ENCODE data around the gene PTGER3. TPM values are rescaled to one million over a fixed set of nuclear protein-coding genes. Genes with fewer than 3 reads are reported as not detected.

Gene PTGER3
- 3.9 and 4.2 TPM in 2 replicates for total RNA-seq

DNA sequence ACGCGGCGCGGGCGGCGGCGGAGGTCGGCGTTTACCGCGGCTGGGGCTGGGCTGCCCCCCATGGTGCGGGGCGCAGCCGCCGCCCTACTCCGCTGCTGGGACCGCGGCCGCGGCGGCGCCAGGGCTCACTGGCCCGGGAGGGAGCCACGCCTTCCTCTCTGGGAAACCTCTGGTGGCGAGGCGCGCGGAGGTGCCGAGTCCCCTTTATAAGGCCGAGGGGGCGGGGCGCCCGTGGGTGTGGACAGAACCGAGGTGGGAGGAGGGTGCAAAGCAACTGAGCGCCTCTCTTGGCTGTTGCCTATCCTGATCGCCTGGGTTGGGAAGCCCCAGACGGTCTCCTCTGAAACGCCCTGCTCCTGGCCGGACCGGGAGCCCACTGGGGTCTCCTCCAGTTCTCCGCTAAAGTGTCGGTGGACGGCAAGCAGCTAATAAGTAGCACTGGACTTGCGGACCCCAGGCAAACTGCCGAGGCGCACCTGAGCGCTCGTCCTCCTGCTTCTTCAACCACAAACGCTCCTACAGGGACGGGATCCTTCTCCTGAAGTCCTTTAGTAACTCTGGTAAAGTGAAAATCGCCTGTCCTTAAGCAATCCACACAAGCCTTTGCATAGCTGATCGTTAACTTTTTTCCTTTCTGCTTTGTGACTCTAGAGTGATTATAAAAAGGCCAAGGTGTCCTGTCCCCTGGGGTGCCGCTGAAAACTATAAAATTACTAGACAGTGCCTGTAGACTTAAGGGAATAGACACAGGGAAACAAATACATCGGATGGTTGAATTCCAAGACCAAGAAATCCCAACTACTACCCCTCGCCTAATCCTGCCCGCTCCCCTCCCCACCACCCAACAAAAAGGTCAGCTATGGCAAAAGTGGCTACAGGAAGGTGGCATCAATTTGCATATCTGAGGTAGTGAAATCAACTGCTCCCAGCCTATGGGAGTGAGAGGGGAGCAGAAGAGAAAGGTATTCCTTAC lies at the start of gene PTGER3:
PTGER3 (minus strand) TSS at position 182 of the 973 bp plus-strand sequence. CDS start 239 bp downstream, outside the sequence.
- intact Hi-C loops (cut with micrococcal nuclease), result loop anchor here (5.0 to 10.0 kb wide), 4 partner anchors 141 to 916 kb away; partner anchors contain the start of gene CTH

DNA sequence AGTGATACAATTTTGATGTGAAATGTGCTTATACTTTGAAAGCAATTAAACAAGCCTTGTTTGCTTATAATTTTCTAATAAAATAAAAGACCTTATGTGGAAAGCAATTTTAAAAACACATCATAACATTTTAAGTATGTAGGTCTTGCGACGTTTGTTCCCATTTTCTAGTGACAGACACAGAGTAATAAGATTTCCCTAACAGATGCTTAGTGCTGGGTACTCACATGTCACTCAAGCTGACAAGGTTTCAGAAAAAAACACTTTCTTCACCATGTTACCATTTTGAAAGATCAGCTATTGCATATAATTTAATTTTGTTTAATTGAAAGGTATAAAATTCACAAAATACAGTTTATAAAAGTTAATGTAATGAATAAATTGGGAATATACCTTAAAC lies 47.3 kb upstream of the PTGER3 start:
- intact Hi-C loops (cut with micrococcal nuclease), result no loop called here

DNA sequence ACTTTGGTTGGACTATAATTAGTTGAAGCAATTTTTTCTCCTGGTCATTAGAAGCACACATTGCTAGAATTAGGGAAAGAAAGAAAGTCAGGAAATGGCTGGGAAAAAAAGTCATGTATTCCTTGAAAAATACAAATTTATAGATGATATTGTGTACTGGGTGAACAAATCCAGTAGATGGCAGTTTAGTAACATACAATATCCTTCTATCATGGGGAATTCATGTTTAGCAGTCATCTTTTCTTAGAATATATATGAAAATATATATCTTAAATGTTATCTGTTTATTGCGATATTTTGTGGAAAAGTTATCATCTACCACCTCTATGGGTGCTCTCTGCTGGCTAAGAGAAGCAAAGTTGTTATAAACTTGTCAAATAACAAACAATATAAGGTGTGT lies 46.3 kb upstream of the PTGER3 start:
- intact Hi-C loops (cut with micrococcal nuclease), result no loop called here

DNA sequence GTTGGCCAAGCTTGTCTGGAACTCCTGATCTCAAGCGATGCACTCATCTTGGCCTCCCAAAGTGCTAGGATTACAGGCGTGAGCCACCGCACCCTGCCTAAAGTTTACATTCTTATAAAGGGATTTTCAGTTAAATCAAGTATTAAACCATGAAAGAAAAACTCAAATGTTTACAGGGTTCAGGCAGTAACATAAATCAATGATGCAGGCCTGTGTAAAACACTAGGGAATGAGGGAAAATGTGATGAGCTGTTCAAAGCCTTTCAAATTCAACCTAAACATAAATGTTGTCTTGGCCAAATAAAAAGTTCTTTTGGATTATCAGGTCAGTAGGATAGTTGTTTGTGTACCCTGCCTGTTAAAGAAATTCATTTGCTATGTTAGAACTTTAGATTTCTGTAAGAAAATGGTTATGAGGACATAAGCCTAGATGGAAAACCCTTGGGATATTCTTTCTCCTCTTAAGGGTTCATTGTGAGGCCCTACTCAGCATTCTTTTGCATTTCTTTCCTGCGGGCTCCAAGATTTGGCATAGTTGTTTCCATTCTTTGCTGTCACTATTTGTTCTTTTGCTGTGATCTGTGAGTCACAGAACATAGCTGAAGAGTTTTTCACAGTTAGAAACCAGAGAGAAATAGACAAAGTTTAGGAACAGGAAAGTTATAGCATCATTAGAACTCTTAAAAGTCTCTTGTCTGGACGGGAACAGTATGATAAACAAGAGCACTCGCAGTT lies 42.1 kb upstream of the PTGER3 start:
- intact Hi-C loops (cut with micrococcal nuclease), result no loop called here

DNA sequence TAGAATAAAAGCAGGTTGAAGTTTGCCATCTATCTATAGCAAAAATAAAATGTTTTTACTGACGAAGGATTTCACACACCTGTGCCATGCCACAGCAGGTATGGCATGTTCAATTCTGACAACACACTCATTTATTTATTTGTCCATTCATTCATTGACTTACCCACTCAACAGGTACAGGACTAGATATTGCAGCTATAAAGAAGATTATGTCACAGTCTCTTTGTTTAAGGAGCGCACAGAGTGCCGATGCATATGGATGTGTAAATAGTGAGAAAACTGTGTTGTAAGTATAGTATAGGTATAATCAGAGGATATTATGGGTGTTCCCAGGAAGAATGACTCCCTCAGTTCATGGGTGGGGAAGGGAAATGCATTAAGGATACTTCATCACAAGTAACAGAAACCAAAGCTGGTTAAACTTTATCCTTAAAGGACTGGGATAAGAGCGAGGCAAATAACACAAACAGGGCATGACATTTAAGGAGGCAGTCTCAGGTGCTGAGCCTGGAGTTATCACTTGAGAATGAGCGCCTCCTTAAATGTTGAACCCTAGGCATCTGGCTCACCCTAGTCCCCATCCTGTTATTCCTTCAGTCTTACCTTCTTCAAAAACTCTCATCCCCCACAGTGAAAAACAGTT lies 41.1 kb upstream of the PTGER3 start:
- intact Hi-C loops (cut with micrococcal nuclease), result no loop called here

DNA sequence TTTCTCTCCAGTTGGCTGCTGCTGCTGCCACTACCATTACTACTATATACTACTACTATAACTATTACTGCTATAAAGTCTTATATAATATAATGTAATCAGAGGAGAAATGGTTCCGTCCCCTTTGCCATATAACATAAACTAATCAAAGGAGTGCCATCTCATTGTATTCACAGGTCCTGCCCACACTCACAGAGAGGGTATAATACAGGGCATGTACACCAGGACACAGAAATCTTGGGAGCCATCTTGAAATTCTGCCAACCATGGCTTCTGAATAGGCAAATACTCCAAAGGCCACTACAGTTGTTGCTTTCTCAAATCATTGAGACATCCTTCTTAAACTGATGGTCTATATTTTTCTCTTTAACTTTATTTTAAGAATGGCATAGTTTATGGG lies 40.1 kb upstream of the PTGER3 start:
- intact Hi-C loops (cut with micrococcal nuclease), result no loop called here

DNA sequence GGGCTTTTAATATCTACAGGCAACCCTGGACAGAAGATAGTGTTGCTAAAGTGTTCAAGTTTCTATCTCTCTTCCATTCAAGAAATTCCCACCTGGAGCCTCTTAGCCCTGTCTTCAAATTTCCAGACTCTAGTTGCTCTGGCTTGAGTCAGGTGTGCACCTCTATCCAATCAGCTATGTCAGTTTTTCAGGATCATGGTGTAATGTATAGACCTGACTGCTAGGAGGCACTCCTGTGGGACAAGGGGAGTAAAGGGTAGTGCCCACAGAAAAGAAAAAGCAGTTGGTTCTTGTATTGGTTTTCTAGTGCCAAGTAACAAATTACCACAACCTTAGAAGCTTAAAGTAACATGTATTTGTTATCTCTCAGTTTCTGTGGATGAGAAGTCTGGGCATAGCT lies 39.4 kb upstream of the PTGER3 start:
- intact Hi-C loops (cut with micrococcal nuclease), result no loop called here

DNA sequence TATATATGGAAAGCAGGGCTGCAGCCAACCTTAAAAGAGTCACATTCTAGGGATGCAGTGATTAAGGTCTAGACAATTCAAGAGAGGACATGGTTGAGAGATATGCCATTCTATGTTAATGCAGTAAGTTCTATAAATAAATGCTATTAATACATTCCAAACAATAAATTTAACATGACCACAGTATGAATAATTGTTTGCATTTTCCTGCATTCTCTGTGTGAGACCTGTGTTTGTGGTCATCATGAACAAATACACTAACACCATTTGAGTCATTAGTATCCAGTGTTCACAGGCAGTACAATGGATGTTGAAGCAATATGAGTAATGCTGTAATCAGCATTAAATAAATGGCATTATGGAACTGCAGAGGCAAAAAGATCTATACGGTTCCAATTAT lies 38.7 kb upstream of the PTGER3 start:
- intact Hi-C loops (cut with micrococcal nuclease), result no loop called here

DNA sequence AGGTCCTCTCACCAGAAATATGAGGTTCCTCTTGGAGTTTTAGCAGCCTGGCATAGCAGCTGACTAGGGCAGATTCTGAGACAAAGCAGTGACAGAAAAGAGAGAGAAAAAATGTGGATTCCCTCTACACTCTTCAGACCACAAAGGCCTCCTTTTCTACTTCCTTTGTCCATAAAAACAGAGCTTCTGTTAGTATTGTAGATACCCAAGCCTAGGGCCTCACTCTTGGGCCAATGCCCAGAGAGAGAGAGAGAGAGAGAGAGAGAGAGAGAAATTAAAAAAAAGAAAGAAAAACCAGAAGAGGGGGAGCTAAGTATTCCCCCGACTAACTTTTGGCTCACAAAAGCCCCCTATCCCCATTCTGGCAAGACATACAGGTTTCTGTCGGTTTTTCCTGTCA lies 35.7 kb upstream of the PTGER3 start:
- intact Hi-C loops (cut with micrococcal nuclease), result no loop called here

DNA sequence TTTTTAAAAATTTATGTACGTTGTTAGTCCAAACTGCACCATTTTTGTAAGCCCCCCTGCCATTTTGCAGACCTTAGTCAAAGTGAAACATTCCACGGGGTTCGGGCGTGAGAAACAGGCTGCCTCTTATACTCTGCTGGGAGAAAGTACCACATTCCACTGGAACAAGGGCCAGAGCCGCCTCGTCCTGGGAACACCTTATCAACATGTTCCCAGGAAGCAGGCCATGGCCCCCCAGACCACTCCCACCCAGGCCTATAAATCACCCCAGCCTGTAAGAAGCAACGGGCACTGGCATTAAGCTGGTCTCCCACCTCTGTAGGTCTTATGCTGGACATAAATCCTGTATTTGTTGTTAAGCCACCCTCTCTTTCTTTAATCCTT lies 34.1 kb upstream of the PTGER3 start:
- intact Hi-C loops (cut with micrococcal nuclease), result loop anchor here (1.0 to 2.0 kb wide), 5 partner anchors 31 to 876 kb away; partner anchors contain the start of genes ANKRD13C, CTH, LRRC40 and SRSF11

DNA sequence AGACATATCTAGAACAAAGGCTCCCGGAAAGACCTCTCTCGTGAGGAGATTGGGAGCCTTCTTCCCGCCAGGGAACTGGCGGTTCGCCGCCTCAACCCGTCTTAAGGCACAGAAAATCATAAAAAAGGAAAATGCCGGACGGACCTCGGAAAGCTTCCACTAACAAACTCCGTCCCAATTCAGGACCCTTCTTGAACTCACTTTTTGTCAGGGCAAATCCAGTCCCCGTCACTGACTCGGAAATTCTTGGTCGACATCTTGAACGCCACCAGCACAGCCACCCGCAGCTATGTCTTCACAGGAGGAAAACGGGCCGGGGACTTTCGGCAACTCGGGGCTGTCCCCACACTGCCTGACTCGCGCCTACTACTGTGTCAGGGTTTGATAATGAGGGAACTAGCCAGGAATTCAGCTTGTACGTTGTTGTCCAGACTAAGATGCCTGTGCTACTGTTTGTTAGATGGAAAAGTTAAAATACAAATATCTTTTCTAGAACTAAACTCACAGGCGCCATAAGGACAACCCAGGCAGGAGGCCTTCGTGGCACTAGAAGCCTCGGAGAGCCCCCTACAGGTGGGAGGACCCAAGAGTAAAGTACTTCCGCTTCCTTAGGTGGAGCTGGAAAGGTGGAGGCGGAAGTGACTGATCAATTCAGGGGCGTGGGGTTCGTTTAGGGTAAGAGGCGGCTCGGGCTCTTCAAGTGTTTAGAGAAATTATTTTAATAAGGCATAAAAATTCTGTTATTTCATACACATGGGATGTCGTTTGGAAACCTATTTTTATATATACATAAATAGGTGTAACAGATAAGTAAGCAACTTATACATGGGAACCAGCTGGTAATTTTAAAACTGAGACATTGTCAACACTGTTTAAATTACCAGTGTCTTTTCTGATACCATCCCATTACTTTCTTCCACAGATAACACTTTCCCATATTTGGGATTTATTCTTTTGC lies 33.4 kb upstream of the PTGER3 start, which contains the start of gene ZRANB2:
ZRANB2 (minus strand) TSS at position 297 of the 958 bp plus-strand sequence; CDS start at position 257, 40 bp downstream.
- intact Hi-C loops (cut with micrococcal nuclease), result loop anchor here (1.0 to 2.0 kb wide), 6 partner anchors 13 to 876 kb away; partner anchors contain the start of genes ANKRD13C, CTH, LRRC40 and SRSF11

DNA sequence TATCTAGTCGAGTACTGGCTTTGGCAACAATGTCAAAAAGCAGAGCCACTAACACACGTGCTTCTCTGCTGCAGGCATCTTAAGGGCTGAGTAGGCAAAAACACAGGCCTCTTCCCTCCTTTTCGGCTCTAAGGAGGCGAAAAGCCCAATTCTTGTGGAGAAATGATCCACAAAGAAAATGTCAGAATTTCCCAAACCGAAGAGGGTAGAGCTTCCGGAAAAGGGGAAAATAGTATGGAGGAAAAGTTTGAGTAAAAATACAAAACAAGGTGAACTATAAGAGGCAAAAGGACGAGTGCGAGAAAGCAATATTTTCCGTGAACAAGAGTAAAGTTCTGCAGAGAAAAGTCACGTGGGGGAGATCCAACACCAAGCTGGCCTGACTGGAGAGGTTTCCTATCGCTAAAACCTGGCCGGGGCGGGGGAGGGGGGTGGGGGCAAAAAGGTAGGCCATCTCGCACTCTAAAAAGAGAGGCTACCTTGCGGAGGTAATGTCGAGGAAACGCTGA lies 32.7 kb upstream of the PTGER3 start:
- intact Hi-C loops (cut with micrococcal nuclease), result loop anchor here (1.0 to 2.0 kb wide), 2 partner anchors 12 to 29 kb away; no protein-coding TSS in a partner anchor

DNA sequence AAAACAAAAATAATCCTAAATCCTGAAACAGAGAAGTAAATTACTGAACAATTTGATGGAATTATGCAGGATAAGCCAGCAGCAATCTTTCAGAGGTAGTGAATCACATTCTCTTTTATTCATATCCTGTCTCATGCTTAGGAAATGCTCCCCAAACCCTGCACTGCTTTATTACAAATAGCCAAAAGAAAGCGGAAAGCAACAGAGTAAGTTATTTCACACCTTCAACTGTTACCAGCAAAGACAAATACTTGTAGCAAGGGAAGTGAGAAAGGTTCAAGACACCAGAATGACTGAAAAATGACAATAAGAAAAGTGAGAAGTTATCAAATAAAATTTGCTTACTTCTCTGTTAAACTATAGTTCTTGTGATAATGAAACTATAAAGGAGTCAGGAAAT lies 27.1 kb upstream of the PTGER3 start:
- intact Hi-C loops (cut with micrococcal nuclease), result loop anchor here (2.0 kb wide), 1 partner anchor 20 kb away; no protein-coding TSS in a partner anchor

DNA sequence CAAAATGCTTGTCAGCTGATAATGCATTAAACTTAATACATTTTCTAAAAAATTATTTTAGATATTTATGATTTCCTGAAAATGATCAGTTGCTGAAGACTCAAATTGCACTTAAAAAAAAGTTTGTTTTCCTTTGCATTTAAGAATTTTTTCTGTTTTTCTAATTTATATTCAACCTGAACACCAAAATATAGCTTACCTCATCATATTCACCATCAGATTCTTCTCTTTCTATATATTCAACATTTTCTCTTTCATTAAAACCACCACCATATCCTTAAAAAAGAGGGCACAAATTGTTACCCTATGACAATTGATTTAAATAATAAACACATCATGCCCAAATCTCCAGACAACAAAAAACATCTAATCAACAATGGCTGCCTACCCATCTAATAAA lies 24.7 kb upstream of the PTGER3 start:
- intact Hi-C loops (cut with micrococcal nuclease), result no loop called here

DNA sequence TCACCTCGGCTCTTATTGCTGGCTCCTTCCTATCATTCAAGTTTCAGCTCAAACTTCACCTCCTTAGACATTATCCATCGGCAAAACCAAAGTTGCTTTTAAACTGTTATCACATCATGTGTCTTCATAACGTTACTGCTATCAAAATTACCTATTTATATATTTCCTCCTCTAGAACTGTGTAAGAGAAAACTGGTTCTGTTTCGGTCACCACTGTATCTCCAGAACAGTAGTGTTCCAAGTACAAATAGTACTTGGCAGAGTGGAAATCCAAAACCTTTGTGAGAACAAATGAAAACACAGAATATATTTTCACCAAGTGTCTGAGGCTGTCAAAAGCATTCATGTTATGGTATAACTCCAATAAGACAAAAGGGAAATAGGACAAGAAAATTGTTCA lies 24.1 kb upstream of the PTGER3 start:
- intact Hi-C loops (cut with micrococcal nuclease), result no loop called here

DNA sequence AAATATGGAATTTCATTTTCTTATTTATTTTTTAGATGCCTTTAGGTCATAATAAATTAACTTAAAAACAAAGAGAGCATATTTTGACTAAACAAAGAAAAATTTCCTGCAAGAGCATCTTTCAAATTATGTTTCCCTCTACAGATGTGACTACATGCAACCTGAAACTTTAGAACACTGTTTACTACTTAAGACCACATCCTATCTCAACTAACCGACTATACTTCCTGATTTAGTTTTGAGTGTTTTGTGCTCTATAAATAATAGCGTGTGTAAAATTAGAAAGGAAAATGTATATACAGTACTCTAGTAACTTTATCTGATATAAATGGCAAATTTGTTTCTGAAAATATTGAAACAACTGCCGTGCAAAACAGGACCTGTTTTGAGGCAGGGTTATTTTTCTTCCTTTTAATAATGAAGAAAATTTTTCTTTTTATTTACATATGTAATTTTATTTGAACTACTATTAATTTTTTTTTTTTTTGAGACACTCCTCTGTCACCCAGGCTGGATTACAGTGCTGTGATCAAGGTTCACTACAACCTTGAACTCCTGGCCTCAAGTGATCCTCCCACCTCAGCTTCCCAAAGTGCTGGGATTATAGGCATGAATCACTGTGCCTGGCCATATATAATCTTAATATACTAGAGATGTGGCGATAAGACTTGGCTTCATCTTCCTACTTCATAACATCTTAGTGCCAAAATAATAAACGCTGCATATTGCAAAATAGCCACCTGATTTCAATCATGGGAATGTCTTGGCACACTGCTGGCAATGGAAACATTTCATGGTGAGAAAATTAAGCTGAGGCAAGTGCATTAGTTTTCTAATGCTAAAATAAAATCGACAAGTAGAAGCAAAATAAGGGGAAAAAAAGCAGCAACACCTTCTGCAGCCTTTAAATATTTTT lies 21.0 kb upstream of the PTGER3 start:
- intact Hi-C loops (cut with micrococcal nuclease), result loop anchor here (1.0 kb wide), 1 partner anchor 12 kb away; no protein-coding TSS in a partner anchor

DNA sequence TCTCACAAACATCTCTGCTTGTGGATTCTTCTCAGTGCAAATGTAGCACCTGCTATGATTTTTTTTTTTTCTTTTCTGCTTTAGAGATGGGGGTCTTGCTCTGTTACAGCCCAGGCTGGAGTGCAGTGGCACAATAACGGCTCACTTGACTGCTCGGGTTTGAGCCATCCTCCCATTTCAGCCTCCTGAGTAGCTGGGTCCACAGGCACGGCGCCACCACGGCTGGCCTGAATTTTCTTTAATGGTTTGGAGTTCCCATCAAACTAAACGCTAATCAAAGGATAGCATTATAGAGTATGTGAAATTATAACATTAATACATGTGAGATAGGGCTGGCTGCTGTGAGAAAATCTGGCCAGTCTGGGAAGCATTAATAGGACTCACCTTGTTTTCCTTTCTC lies 7.2 kb upstream of the PTGER3 start:
- intact Hi-C loops (cut with micrococcal nuclease), result loop anchor here (2.0 kb wide), 1 partner anchor 20 kb away; no protein-coding TSS in a partner anchor

DNA sequence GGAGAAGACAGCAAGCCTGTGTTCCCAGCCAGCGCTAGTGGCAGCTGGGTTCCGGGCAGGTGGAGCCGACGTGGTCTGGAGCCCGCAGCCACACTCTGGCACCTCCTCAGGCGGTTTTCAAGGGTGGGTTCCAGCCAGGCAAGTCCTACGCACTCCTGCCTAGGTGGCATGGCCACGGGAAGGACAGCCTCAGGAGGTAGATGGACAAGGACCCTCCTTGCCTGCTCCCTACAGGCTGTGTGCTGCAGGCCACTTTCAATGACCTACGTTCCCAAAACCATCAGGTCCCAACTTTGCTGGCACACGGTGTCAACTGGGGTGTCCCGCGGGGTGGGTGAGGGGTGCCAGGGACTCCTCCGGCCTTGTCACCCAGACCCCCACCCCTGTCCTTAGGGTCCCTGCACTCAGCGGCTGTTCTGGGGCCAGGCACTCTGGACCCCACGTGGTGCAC lies 6.7 kb upstream of the PTGER3 start:
- intact Hi-C loops (cut with micrococcal nuclease), result loop anchor here (2.0 kb wide), 1 partner anchor 20 kb away; no protein-coding TSS in a partner anchor

All from T-helper 2 cell treated with Interferon-gamma antibody and Interleukin-4, amounts not matched to agents 100 ng/mL and 5 ng/mL, for 36 hours (primary cell).